Measurements from ENCODE around the gene FAM184B.

DNA sequence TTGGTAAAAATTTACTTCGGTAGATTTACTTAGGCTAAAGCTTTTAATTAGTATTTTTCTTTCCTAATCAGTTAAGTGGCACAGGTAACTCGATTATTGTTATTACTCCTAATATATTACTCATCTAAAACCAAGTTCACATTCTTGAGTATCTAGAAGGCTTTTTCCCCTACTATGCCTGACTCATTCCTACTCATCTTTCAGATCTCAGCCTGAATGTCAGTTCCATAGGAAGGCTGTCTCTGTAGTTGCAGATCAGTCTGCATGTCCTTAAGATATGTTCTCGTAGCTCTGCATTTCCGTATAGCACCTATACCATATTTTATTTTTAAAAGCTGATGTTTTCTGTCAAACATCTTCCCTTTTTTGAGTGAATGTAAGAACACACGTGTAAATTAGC lies 5.9 kb upstream of the FAM184B start:
- TF ChIP-seq JUNB (IDR thresholded peaks at IDR 0.05; ENCODE audit: unreplicated experiment) (no peak), POLR2AphosphoS5 (IDR thresholded peaks at IDR 0.05; ENCODE audit: low read depth) (no peak), EZH2 (IDR thresholded peaks at IDR 0.05; ENCODE audit: low read depth, unreplicated experiment) (no peak), CREB1 (CRISPR knock-in tag; IDR thresholded peaks at IDR 0.05; ENCODE audit: low read depth) (no peak), EZH2phosphoT487 (IDR thresholded peaks at IDR 0.05; ENCODE audit: unreplicated experiment) (no peak), ZNF331 (CRISPR knock-in tag; IDR thresholded peaks at IDR 0.05; ENCODE audit: low read depth) (no peak)
- TF ChIP-seq, protein P1, sequence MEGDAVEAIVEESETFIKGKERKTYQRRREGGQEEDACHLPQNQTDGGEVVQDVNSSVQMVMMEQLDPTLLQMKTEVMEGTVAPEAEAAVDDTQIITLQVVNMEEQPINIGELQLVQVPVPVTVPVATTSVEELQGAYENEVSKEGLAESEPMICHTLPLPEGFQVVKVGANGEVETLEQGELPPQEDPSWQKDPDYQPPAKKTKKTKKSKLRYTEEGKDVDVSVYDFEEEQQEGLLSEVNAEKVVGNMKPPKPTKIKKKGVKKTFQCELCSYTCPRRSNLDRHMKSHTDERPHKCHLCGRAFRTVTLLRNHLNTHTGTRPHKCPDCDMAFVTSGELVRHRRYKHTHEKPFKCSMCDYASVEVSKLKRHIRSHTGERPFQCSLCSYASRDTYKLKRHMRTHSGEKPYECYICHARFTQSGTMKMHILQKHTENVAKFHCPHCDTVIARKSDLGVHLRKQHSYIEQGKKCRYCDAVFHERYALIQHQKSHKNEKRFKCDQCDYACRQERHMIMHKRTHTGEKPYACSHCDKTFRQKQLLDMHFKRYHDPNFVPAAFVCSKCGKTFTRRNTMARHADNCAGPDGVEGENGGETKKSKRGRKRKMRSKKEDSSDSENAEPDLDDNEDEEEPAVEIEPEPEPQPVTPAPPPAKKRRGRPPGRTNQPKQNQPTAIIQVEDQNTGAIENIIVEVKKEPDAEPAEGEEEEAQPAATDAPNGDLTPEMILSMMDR (conservative IDR thresholded peaks at IDR 0.05; ENCODE audit: low read depth in 2 of 2) = no peak
- TF ChIP-seq, protein P2, sequence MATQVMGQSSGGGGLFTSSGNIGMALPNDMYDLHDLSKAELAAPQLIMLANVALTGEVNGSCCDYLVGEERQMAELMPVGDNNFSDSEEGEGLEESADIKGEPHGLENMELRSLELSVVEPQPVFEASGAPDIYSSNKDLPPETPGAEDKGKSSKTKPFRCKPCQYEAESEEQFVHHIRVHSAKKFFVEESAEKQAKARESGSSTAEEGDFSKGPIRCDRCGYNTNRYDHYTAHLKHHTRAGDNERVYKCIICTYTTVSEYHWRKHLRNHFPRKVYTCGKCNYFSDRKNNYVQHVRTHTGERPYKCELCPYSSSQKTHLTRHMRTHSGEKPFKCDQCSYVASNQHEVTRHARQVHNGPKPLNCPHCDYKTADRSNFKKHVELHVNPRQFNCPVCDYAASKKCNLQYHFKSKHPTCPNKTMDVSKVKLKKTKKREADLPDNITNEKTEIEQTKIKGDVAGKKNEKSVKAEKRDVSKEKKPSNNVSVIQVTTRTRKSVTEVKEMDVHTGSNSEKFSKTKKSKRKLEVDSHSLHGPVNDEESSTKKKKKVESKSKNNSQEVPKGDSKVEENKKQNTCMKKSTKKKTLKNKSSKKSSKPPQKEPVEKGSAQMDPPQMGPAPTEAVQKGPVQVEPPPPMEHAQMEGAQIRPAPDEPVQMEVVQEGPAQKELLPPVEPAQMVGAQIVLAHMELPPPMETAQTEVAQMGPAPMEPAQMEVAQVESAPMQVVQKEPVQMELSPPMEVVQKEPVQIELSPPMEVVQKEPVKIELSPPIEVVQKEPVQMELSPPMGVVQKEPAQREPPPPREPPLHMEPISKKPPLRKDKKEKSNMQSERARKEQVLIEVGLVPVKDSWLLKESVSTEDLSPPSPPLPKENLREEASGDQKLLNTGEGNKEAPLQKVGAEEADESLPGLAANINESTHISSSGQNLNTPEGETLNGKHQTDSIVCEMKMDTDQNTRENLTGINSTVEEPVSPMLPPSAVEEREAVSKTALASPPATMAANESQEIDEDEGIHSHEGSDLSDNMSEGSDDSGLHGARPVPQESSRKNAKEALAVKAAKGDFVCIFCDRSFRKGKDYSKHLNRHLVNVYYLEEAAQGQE (IDR thresholded peaks at IDR 0.05; ENCODE audit: unreplicated experiment) = no peak
- TF ChIP-seq, protein P3, sequence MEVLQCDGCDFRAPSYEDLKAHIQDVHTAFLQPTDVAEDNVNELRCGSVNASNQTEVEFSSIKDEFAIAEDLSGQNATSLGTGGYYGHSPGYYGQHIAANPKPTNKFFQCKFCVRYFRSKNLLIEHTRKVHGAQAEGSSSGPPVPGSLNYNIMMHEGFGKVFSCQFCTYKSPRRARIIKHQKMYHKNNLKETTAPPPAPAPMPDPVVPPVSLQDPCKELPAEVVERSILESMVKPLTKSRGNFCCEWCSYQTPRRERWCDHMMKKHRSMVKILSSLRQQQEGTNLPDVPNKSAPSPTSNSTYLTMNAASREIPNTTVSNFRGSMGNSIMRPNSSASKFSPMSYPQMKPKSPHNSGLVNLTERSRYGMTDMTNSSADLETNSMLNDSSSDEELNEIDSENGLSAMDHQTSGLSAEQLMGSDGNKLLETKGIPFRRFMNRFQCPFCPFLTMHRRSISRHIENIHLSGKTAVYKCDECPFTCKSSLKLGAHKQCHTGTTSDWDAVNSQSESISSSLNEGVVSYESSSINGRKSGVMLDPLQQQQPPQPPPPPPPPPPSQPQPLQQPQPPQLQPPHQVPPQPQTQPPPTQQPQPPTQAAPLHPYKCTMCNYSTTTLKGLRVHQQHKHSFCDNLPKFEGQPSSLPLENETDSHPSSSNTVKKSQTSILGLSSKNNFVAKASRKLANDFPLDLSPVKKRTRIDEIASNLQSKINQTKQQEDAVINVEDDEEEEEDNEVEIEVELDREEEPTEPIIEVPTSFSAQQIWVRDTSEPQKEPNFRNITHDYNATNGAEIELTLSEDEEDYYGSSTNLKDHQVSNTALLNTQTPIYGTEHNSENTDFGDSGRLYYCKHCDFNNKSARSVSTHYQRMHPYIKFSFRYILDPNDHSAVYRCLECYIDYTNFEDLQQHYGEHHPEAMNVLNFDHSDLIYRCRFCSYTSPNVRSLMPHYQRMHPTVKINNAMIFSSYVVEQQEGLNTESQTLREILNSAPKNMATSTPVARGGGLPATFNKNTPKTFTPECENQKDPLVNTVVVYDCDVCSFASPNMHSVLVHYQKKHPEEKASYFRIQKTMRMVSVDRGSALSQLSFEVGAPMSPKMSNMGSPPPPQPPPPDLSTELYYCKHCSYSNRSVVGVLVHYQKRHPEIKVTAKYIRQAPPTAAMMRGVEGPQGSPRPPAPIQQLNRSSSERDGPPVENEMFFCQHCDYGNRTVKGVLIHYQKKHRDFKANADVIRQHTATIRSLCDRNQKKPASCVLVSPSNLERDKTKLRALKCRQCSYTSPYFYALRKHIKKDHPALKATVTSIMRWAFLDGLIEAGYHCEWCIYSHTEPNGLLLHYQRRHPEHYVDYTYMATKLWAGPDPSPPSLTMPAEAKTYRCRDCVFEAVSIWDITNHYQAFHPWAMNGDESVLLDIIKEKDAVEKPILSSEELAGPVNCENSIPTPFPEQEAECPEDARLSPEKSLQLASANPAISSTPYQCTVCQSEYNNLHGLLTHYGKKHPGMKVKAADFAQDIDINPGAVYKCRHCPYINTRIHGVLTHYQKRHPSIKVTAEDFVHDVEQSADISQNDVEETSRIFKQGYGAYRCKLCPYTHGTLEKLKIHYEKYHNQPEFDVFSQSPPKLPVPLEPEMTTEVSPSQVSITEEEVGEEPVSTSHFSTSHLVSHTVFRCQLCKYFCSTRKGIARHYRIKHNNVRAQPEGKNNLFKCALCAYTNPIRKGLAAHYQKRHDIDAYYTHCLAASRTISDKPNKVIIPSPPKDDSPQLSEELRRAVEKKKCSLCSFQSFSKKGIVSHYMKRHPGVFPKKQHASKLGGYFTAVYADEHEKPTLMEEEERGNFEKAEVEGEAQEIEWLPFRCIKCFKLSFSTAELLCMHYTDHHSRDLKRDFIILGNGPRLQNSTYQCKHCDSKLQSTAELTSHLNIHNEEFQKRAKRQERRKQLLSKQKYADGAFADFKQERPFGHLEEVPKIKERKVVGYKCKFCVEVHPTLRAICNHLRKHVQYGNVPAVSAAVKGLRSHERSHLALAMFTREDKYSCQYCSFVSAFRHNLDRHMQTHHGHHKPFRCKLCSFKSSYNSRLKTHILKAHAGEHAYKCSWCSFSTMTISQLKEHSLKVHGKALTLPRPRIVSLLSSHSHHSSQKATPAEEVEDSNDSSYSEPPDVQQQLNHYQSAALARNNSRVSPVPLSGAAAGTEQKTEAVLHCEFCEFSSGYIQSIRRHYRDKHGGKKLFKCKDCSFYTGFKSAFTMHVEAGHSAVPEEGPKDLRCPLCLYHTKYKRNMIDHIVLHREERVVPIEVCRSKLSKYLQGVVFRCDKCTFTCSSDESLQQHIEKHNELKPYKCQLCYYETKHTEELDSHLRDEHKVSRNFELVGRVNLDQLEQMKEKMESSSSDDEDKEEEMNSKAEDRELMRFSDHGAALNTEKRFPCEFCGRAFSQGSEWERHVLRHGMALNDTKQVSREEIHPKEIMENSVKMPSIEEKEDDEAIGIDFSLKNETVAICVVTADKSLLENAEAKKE (CRISPR knock-in tag; IDR thresholded peaks at IDR 0.05) = no peak

Measured in GM23338 (cell line).